Measurements from ENCODE around the gene TDRD9.

TDRD9 gene

GRCh38 chr14:104094056-104094708, 165.9 kb downstream of the TDRD9 start:
- DNase-seq = no peak

- DNase-seq = peak; percentile 54
These were observed 166.6 kb downstream of the TDRD9 start for GRCh38 chr14:104094709-104095425.

GRCh38 chr14:104095426-104096310, 167.4 kb downstream of the TDRD9 start:
- DNase-seq = no peak

GRCh38 chr14:104096318-104096717, 168.1 kb downstream of the TDRD9 start:
- no peak for DNase-seq

- DNase-seq = no peak
These were observed 168.8 kb downstream of the TDRD9 start for GRCh38 chr14:104096751-104097700.

- DNase-seq = no peak
These were observed 170.2 kb downstream of the TDRD9 start for GRCh38 chr14:104098272-104099095.

- DNase-seq = no peak
These were observed 171.1 kb downstream of the TDRD9 start for GRCh38 chr14:104099096-104100041.

GRCh38 chr14:104100171-104101085, 172.2 kb downstream of the TDRD9 start:
- no peak for DNase-seq

GRCh38 chr14:104101086-104101621, 172.9 kb downstream of the TDRD9 start:
- no peak for DNase-seq

GRCh38 chr14:104101651-104102281, 173.5 kb downstream of the TDRD9 start:
- DNase-seq = no peak

Data from effector CD8-positive, alpha-beta T cell (primary cell).